Psoas muscle (tissue), 8 donors: Measurements from ENCODE around the gene RNPC3. TPM values are rescaled to one million over a fixed set of nuclear protein-coding genes. Genes with fewer than 3 reads are reported as not detected.

ENCODE experiments used
- ATAC-seq, 4 donors: fragments of 200-7000 bp; cut with Tn5 transposase; one replicate each; pipeline ENCODE4 v1.9.1; 2020; ENCODE audit warnings: moderate library complexity in 3 of 4, mild to moderate bottlenecking in 2 of 4
- DNase-seq, 2 donors: peaks; one replicate each; pipeline ENCODE4 v3.0.0-alpha.2; 2020
- H3K27ac ChIP-seq: fragments of 200-600 bp; one replicate; pipeline ENCODE4 v1.8.0; 2022
- H3K27me3 ChIP-seq, 3 donors: fragments of 200-600 bp in 1 of 3; one replicate each; pipeline versions ENCODE4 v1.6.1 to v1.8.0; 2013 to 2022; ENCODE audit warnings: low read length in 2 of 3, mild to moderate bottlenecking in 2 of 3, moderate library complexity in 1 of 3; ENCODE audit not compliant: insufficient read depth in 3 of 3
- H3K36me3 ChIP-seq, 2 donors: fragments of 200-600 bp in 1 of 2; one replicate each; pipeline versions ENCODE4 v1.6.1 to v1.8.0; 2013 to 2022; ENCODE audit warnings: low read depth in 1 of 2, mild to moderate bottlenecking in 1 of 2, moderate library complexity in 1 of 2; ENCODE audit not compliant: insufficient read depth in 1 of 2
- H3K4me1 ChIP-seq: fragments of 200-600 bp; one replicate; pipeline ENCODE4 v1.8.0; 2022
- H3K4me3 ChIP-seq: fragments of 200-600 bp; one replicate; pipeline ENCODE4 v1.8.0; 2022; ENCODE audit warnings: mild to moderate bottlenecking
- H3K9me3 ChIP-seq: fragments of 200-600 bp; one replicate; pipeline ENCODE4 v1.8.0; 2022
- CTCF ChIP-seq: fragments of 200-600 bp; IDR thresholded peaks from one replicate; pipeline ENCODE4 v1.8.0; 2022; ENCODE audit warnings: antibody characterized with exemption
- WGBS, 3 donors: extraction: QIAGEN DNeasy Blood & Tissue Kit; methylation state at CpG; one replicate each; pipeline versions ENCODE4 v1.1.6 to v1.1.7; 2013; 5-methylcytosine and 5-hydroxymethylcytosine counted together
- intact Hi-C, 2 donors: fragments of 100-400 bp; cut with DNase I; formaldehyde crosslinking; loops; one replicate each; pipeline versions ENCODE4 v1.11.0 to v1.14.2; 2022
- polyA plus RNA-seq, 3 donors: library from polyadenylated mRNA; stranded (reverse); fragments of 200-250 nt; gene quantifications; one replicate each; pipeline ENCODE4 v1.2.3, GENCODE V29; 2013
- total RNA-seq, 4 donors: library from RNA; stranded (reverse); fragmentation: NEBNext Ultra II Directional in 2 of 4; extraction: Animal tissue kit (Norgen Biotek cat#: 25700) in 2 of 4; gene quantifications; one replicate each; pipeline versions ENCODE4 v1.2.1 to v1.2.4, GENCODE V29; 2021 to 2023
- donor health status: healthy with polysubstance abuse.
- donor health status: DM: no; HTN: no; CAD: no; lungs with moderate emphysema.
- donor health status: Bipolar disorder and iron deficiency.
- donor health status: healthy.
- donor health status: DM: yes; HTN: yes; CAD: no.
- donor health status: DM: no; HTN: no; CAD: no.
- donor health status: DM: no; HTN: no; CAD: no.
- donor health status: DM: yes; HTN: yes; CAD: no.

RNPC3 gene
- total and polyA plus RNA-seq, 7 donors: 8.3 to 27.5 (median 13.4) TPM

- H3K36me3 ChIP-seq: peaks cover 0 to 8% of the 10 kb centered on the region in 2 donors
- H3K27me3 ChIP-seq: no peaks in the 10 kb centered on the region
- intact Hi-C loops: loop anchor here (5.0 kb wide), 1 partner anchor 37 kb away; no protein-coding TSS in a partner anchor
- ATAC-seq: peak; percentile 73 to 87 (median 84)
- no peaks in the 10 kb centered on the region for H3K9me3 ChIP-seq
- DNase-seq: no peak
- H3K4me1 ChIP-seq: peaks cover 34% of the 10 kb centered on the region
- 2 to 6% (median 3%) methylated on average over 13 to 20 of the region's 34 CpGs for WGBS, 3 donors
- H3K27ac ChIP-seq: peak overlapping the region; percentile 66
- TF ChIP-seq CTCF: no peak
- peak overlapping the region; percentile 63 for H3K4me3 ChIP-seq
Measured at GRCh38 chr1:103525114-103525606, 339 bp upstream of the RNPC3 start.

DNA sequence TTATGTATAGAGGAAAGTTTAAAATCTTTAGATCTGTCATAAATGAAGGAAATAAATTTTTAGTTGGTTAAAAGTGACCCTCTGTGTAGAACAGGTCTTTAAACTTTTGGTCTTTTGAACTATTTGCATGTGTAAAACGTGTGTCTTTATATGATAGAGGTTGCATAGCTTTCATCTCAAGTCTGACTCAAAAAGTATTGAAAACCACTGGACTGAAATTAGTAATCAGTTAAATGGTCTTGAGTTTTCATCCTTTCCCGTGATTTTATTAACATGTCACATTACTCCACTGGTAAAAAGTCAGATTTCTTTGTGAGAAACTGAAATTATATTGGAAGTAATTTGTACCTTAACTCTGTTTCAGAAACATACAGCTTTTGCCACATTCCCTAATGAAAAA lies 1.8 kb downstream of the RNPC3 start:
- H3K4me3 ChIP-seq: peak overlapping the region; percentile 92
- peaks cover 36% of the 10 kb centered on the region for H3K4me1 ChIP-seq

GRCh38 chr1:103529746-103530145 lies 4.2 kb downstream of the RNPC3 start:
- peaks cover 44% of the 10 kb centered on the region for H3K4me1 ChIP-seq

More for the DNA sequence above, 1.8 kb downstream of the RNPC3 start:
- DNase-seq (no peak), ATAC-seq (no peak)
- Histone ChIP-seq H3K36me3 (peaks cover 3 to 14% of the 10 kb centered on the region in 2 donors), H3K27ac (no peak overlapping the region), H3K9me3 (no peaks in the 10 kb centered on the region), H3K27me3 (no peaks in the 10 kb centered on the region)
- 51 to 64% (median 56%) methylated on average over 2 of the region's 2 CpGs for WGBS, 3 donors
- intact Hi-C loops: loop anchor here (5.0 kb wide), 1 partner anchor 35 kb away; no protein-coding TSS in a partner anchor
- no peak for TF ChIP-seq CTCF

DNA sequence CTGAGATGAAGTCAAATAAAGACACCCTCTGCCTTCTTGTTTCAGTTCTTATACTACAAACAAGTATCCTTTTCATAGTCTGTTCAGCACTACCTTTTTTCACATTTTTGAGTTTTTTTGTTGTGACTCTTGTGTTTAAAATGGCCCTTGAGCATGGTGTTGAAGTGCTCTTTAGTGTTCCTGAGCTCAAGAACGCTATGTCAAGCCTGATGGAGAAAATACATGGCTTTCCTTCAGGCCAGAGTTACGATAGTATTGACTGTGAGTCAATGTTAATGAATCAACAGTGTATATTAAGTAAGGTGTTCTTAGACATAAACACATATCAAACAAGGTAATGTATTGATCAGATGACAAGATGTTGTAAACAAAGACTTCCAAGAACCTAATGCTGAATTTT lies 12.7 kb downstream of the RNPC3 start:
- Histone ChIP-seq H3K9me3 (no peaks in the 10 kb centered on the region), H3K36me3 (peaks cover 11 to 99% of the 10 kb centered on the region in 2 donors), H3K27me3 (no peaks in the 10 kb centered on the region), H3K4me1 (no peaks in the 10 kb centered on the region), H3K4me3 (no peak overlapping the region), H3K27ac (no peak overlapping the region)
- ATAC-seq (no peak), DNase-seq (no peak)
- WGBS, 3 donors: 91 to 98% (median 94%) methylated on average over 2 of the region's 2 CpGs
- intact Hi-C loops: no loop called here
- TF ChIP-seq CTCF: no peak

More at GRCh38 chr1:103529746-103530145, 4.2 kb downstream of the RNPC3 start:
- Histone ChIP-seq H3K36me3 (peaks cover 5 to 28% of the 10 kb centered on the region in 2 donors), H3K4me3 (no peak overlapping the region), H3K27me3 (no peaks in the 10 kb centered on the region), H3K27ac (no peak overlapping the region), H3K9me3 (no peaks in the 10 kb centered on the region)
- ATAC-seq: peak in 2 of 4 donors; percentile 37 to 41
- peak; percentile 16 to 66 for DNase-seq
- WGBS, 3 donors: 81 to 89% (median 87%) methylated on average over 8 of the region's 8 CpGs
- intact Hi-C loops: loop anchor here (5.0 kb wide), 1 partner anchor 33 kb away; no protein-coding TSS in a partner anchor
- TF ChIP-seq CTCF: no peak

- TF ChIP-seq CTCF: no peak
Measured at GRCh38 chr1:103541431-103541830, 15.9 kb downstream of the RNPC3 start.

More at GRCh38 chr1:103541431-103541830, 15.9 kb downstream of the RNPC3 start:
- ATAC-seq (no peak), DNase-seq (no peak)
- no peaks in the 10 kb centered on the region for H3K4me1 ChIP-seq
- H3K4me3 ChIP-seq: no peak overlapping the region
- H3K27me3 ChIP-seq: no peaks in the 10 kb centered on the region
- 92 to 95% (median 95%) methylated on average over 3 of the region's 3 CpGs for WGBS, 3 donors
- H3K36me3 ChIP-seq: peaks cover 9 to 100% of the 10 kb centered on the region in 2 donors
- no peak overlapping the region for H3K27ac ChIP-seq
- no peaks in the 10 kb centered on the region for H3K9me3 ChIP-seq
- intact Hi-C loops: no loop called here
